Activated CD8-positive, alpha-beta memory T cell treated with anti-CD3 and anti-CD28 coated beads, Interleukin-2, amount 50 U/mL, for 4 hours (primary cell): ENCODE data around the gene SPACA4.
A peak's percentile ranks its signal among the peaks of the same experiment; 100 is the strongest.
"Not testable (repeated sequence)": the region's sequence is repeated elsewhere in the genome, so short reads cannot be mapped to it uniquely, and the experiment has no call there.

Experiments
- DNase-seq: peaks from one replicate; pipeline ENCODE4 v3.0.0-alpha.2; 2020

The SPACA4 gene

GRCh38 chr19:48619692-48620585, 13.4 kb downstream of the SPACA4 start:
- DNase-seq = no peak

GRCh38 chr19:48623556-48624066, 17.1 kb downstream of the SPACA4 start:
- no peak for DNase-seq

- DNase-seq = peak; percentile 97
These were observed 17.6 kb downstream of the SPACA4 start for GRCh38 chr19:48624067-48624594.

GRCh38 chr19:48624791-48625723, 18.5 kb downstream of the SPACA4 start:
- DNase-seq = no peak

- no peak for DNase-seq
These were observed 19.4 kb downstream of the SPACA4 start for GRCh38 chr19:48625891-48626327.

- DNase-seq = peak; percentile 42
These were observed 20.8 kb downstream of the SPACA4 start for GRCh38 chr19:48627201-48627864.

GRCh38 chr19:48627865-48628314, 21.3 kb downstream of the SPACA4 start:
- DNase-seq = no peak

- DNase-seq = no peak
These were observed 22.1 kb downstream of the SPACA4 start for GRCh38 chr19:48628486-48629296.

- no peak for DNase-seq
These were observed 22.7 kb downstream of the SPACA4 start for GRCh38 chr19:48629297-48629598.

- DNase-seq = peak; percentile 24
These were observed 23.2 kb downstream of the SPACA4 start for GRCh38 chr19:48629599-48630295.

- no peak for DNase-seq
These were observed 23.9 kb downstream of the SPACA4 start for GRCh38 chr19:48630296-48631063.

GRCh38 chr19:48631225-48631624, 24.7 kb downstream of the SPACA4 start:
- DNase-seq = no peak

GRCh38 chr19:48632286-48632685, 25.7 kb downstream of the SPACA4 start:
- not testable (repeated sequence) for DNase-seq

- DNase-seq = no peak
These were observed 26.2 kb downstream of the SPACA4 start for GRCh38 chr19:48632692-48633147.

- no peak for DNase-seq
These were observed 26.9 kb downstream of the SPACA4 start for GRCh38 chr19:48633148-48634035.

GRCh38 chr19:48634036-48634342, 27.4 kb downstream of the SPACA4 start:
- DNase-seq = no peak

- peak; percentile 91 for DNase-seq
These were observed 28.1 kb downstream of the SPACA4 start for GRCh38 chr19:48634424-48635262.

GRCh38 chr19:48635263-48635965, 28.9 kb downstream of the SPACA4 start:
- peak; percentile 73 for DNase-seq
